HepG2 (cell line): ENCODE data around the gene E2F1. TPM values are rescaled to one million over a fixed set of nuclear protein-coding genes. Genes with fewer than 3 reads are reported as not detected.
A peak's percentile ranks its signal among the peaks of the same experiment; 100 is the strongest.

Experiments
- ATAC-seq: fragments of 200-7000 bp; cut with Tn5 transposase; 3 replicates; pipeline ENCODE4 v1.9.1; 2020; ENCODE audit warnings: mild to moderate bottlenecking, moderate library complexity
- BruUV-seq: library from RNA; stranded (reverse); fragments of 400-500 nt; replicated peaks from 2 replicates; lab custom pipeline; 2021; lab: Mats Ljungman, UMichigan
- CTCF ChIA-PET: fragments of 300-600 bp; formaldehyde crosslinking; extraction: SDS; loops from one replicate; lab custom pipeline; 2021; ENCODE audit warnings: low total read pairs, inconsistent platforms, low intra/inter-chr PET ratio; lab: Yijun Ruan, JAX
- POLR2A ChIA-PET: fragments of 350-600 bp; sonication (Branson Sonifier 250); formaldehyde crosslinking; loops from one replicate; lab custom pipeline; 2020; ENCODE audit warnings: antibody characterized with exemption, inconsistent platforms; lab: Yijun Ruan, JAX
- DNase-seq: peaks from one replicate; pipeline ENCODE4 v3.0.0-alpha.2; 2015; ENCODE audit warnings: low spot score
- FAIRE-seq: peaks from 3 replicates; lab custom pipeline; 2011; peaks lifted over from hg19 to GRCh38; lab: Jason Lieb, UNC
- H2AFZ ChIP-seq: one replicate; pipeline ENCODE4 v1.6.1; 2011; ENCODE audit warnings: low read length, inconsistent platforms
- H3K27ac ChIP-seq: fragments of 300-600 bp; 3 replicates; pipeline ENCODE4 v1.8.0; 2011; ENCODE audit warnings: mixed run types, mild to moderate bottlenecking, mixed read lengths, low read length, inconsistent platforms; ENCODE audit not compliant: insufficient read depth; ENCODE audit errors: extremely low read length
- H3K27me3 ChIP-seq, 2 experiments: fragments of 200-600 bp in 1 of 2; 2 replicates in 1 of 2; 3 replicates in 1 of 2; pipeline versions ENCODE4 v1.6.0 to v1.8.0; 2011; ENCODE audit warnings: low read length in 2 of 2, mild to moderate bottlenecking in 2 of 2, moderate library complexity in 2 of 2, inconsistent platforms in 1 of 2; ENCODE audit not compliant: insufficient read depth in 2 of 2, control insufficient read depth in 1 of 2
- H3K36me3 ChIP-seq, 2 experiments: fragments of 200-600 bp in 1 of 2; replicated peaks in 1 of 2; 2 replicates in 1 of 2; 3 replicates in 1 of 2; pipeline versions ENCODE4 v1.5.1 to v1.8.0; 2011; ENCODE audit warnings: low read length in 2 of 2, inconsistent platforms in 1 of 2; ENCODE audit not compliant: insufficient read depth in 2 of 2, control insufficient read depth in 1 of 2
- H3K4me1 ChIP-seq: 2 replicates; pipeline ENCODE4 v1.5.1; 2012; ENCODE audit warnings: low read length, inconsistent platforms; ENCODE audit not compliant: insufficient read depth
- H3K4me2 ChIP-seq: 2 replicates; pipeline ENCODE4 v1.6.0; 2011; ENCODE audit warnings: low read depth, low read length, inconsistent platforms
- H3K4me3 ChIP-seq, 3 experiments: fragments of 200-600 bp in 1 of 3; sonication (generic), shearing (Covaris generic) in 1 of 3; replicated peaks in 1 of 3; 2 replicates each; pipeline ENCODE4 v1.5.1; 2011 to 2016; ENCODE audit warnings: low read length in 3 of 3, inconsistent platforms in 2 of 3, low read depth in 2 of 3, mild to moderate bottlenecking in 2 of 3, control low read depth in 1 of 3, mixed read lengths in 1 of 3; ENCODE audit not compliant: insufficient read depth in 1 of 3
- H3K79me2 ChIP-seq: one replicate; pipeline ENCODE4 v1.6.1; 2011; ENCODE audit warnings: low read length, inconsistent platforms; ENCODE audit not compliant: insufficient read depth
- H3K9ac ChIP-seq: 2 replicates; pipeline ENCODE4 v1.6.0; 2011; ENCODE audit warnings: mild to moderate bottlenecking, low read depth, low read length, inconsistent platforms; ENCODE audit not compliant: insufficient read depth
- H3K9me3 ChIP-seq: 2 replicates; pipeline ENCODE4 v1.5.1; 2012; ENCODE audit warnings: mild to moderate bottlenecking, low read length
- H4K20me1 ChIP-seq: 2 replicates; pipeline ENCODE4 v1.6.0; 2011; ENCODE audit warnings: inconsistent platforms, mild to moderate bottlenecking, low read length, moderate library complexity; ENCODE audit not compliant: insufficient read depth
- AKAP8 ChIP-seq: sonication (generic); formaldehyde crosslinking; IDR thresholded peaks from 2 replicates; pipeline ENCODE4 v1.5.1; 2020; ENCODE audit warnings: mild to moderate bottlenecking, missing genetic modification reagents
- BORCS8-MEF2B ChIP-seq: sonication (generic); formaldehyde crosslinking; IDR thresholded peaks from 2 replicates; pipeline ENCODE4 v1.8.0; 2022; ENCODE audit warnings: mild to moderate bottlenecking, missing genetic modification reagents
- GZF1 ChIP-seq: sonication (generic); formaldehyde crosslinking; IDR thresholded peaks from 2 replicates; pipeline ENCODE4 v1.5.1; 2020; ENCODE audit warnings: mild to moderate bottlenecking, missing genetic modification reagents
- JUN ChIP-seq: sonication (generic); formaldehyde crosslinking; IDR thresholded peaks from 2 replicates; pipeline ENCODE4 v1.4.0; 2020; ENCODE audit warnings: mild to moderate bottlenecking, missing genetic modification reagents
- KDM1A ChIP-seq: IDR thresholded peaks from 2 replicates; pipeline ENCODE4 v1.6.1; 2016; ENCODE audit warnings: missing compliant biosample characterization
- MED1 ChIP-seq: sonication (generic); formaldehyde crosslinking; IDR thresholded peaks from 2 replicates; pipeline ENCODE4 v1.4.0; 2020; ENCODE audit warnings: missing genetic modification reagents
- POGZ ChIP-seq: sonication (generic); formaldehyde crosslinking; IDR thresholded peaks from 2 replicates; pipeline ENCODE4 v1.4.0; 2020; ENCODE audit warnings: mild to moderate bottlenecking, missing genetic modification reagents
- POLR2AphosphoS5 ChIP-seq: IDR thresholded peaks from 2 replicates; pipeline ENCODE4 v1.6.1; 2012; ENCODE audit warnings: low read depth, low read length
- POLR2G ChIP-seq: fragments of 200-400 bp; formaldehyde crosslinking; IDR thresholded peaks from 2 replicates; pipeline ENCODE4 v1.6.1; 2018; ENCODE audit warnings: mild to moderate bottlenecking, low read depth, low read length, moderate library complexity
- ZC3H13 ChIP-seq: sonication (generic); formaldehyde crosslinking; IDR thresholded peaks from 2 replicates; pipeline ENCODE4 v1.8.1; 2023; ENCODE audit warnings: mild to moderate bottlenecking, missing genetic modification reagents, moderate library complexity
- ZFP90 ChIP-seq: sonication (generic); formaldehyde crosslinking; IDR thresholded peaks from 2 replicates; pipeline ENCODE4 v1.8.0; 2022; ENCODE audit warnings: missing genetic modification reagents, mild to moderate bottlenecking, inconsistent platforms, borderline replicate concordance
- ZNF230 ChIP-seq: sonication (generic); formaldehyde crosslinking; IDR thresholded peaks from 2 replicates; pipeline ENCODE4 v1.4.0; 2020; ENCODE audit warnings: mild to moderate bottlenecking, missing genetic modification reagents
- ZNF24 ChIP-seq: fragments of 450-650 bp; IDR thresholded peaks from 2 replicates; pipeline ENCODE4 v1.6.1; 2017; ENCODE audit warnings: antibody characterized with exemption, mild to moderate bottlenecking
- ZNF547 ChIP-seq: sonication (generic); formaldehyde crosslinking; IDR thresholded peaks from 2 replicates; pipeline ENCODE4 v1.5.1; 2020; ENCODE audit warnings: mild to moderate bottlenecking, missing genetic modification reagents
- ZNF570 ChIP-seq: sonication (generic); formaldehyde crosslinking; IDR thresholded peaks from 2 replicates; pipeline ENCODE4 v1.4.0; 2020; ENCODE audit warnings: mild to moderate bottlenecking, missing genetic modification reagents, borderline replicate concordance
- ZNF746 ChIP-seq: sonication (generic); formaldehyde crosslinking; IDR thresholded peaks from 2 replicates; pipeline ENCODE4 v1.8.0; 2022; ENCODE audit warnings: mild to moderate bottlenecking, missing genetic modification reagents
- WGBS: methylation state at CpG from one replicate; pipeline ENCODE4 v1.1.6; 2017; ENCODE audit warnings: low lambda C conversion rate; 5-methylcytosine and 5-hydroxymethylcytosine counted together
- in situ Hi-C: cut with HindIII; loops from 2 replicates; pipeline ENCODE4 v1.10.0; 2017; ENCODE audit warnings: low pct_unique_long_range_greater_than_20kb; ENCODE audit not compliant: extremely low pct_ligation_motif_present
- intact Hi-C: fragments of 100-400 bp; cut with micrococcal nuclease; formaldehyde crosslinking; loops from one replicate; pipeline ENCODE4 v1.10.0; 2022; ENCODE audit not compliant: unreplicated experiment
- polyA plus RNA-seq, 8 experiments: library from polyadenylated mRNA; depleted of rRNA in 3 of 8; stranded (reverse) in 7 of 8; unstranded in 1 of 8; fragments of >200 nt; fragmentation: Illumina TruSeq in 4 of 8; extraction: Trizol in 4 of 8; gene quantifications; 2 replicates each; pipeline versions ENCODE4 v1.2.1 to v1.2.3, GENCODE V29; 2011 to 2016; ENCODE audit warnings: low read depth in 4 of 8, missing spikeins in 1 of 8, mixed read lengths in 1 of 8; ENCODE audit not compliant: insufficient read depth in 1 of 8
- total RNA-seq, 5 experiments: library from RNA; depleted of rRNA; stranded (reverse); fragments of >200 nt; fragmentation: Illumina TruSeq; extraction: Trizol; gene quantifications; 2 replicates each; pipeline ENCODE4 v1.2.3, GENCODE V29; 2016; ENCODE audit warnings: low read depth in 1 of 5
- TF ChIP-seq, protein P1 (sequence below): sonication (generic); formaldehyde crosslinking; IDR thresholded peaks from 2 replicates; pipeline ENCODE4 v1.4.0; 2020; ENCODE audit warnings: missing genetic modification reagents, low read depth, mild to moderate bottlenecking, borderline replicate concordance
- TF ChIP-seq, protein P2 (sequence below): IDR thresholded peaks from 2 replicates; pipeline ENCODE4 v1.6.1; 2016; ENCODE audit warnings: low read depth, control low read depth
- TF ChIP-seq, protein P3 (sequence below): sonication (generic); formaldehyde crosslinking; IDR thresholded peaks from 2 replicates; pipeline ENCODE4 v1.5.1; 2020; ENCODE audit warnings: missing genetic modification reagents, mild to moderate bottlenecking, borderline replicate concordance

The E2F1 gene
- total and polyA plus RNA-seq, 2 of the 13 experiments (the other 11 are each of a cell fraction or from before 2014, with no cell fraction given) = 25.5 to 39.4 TPM

DNA sequence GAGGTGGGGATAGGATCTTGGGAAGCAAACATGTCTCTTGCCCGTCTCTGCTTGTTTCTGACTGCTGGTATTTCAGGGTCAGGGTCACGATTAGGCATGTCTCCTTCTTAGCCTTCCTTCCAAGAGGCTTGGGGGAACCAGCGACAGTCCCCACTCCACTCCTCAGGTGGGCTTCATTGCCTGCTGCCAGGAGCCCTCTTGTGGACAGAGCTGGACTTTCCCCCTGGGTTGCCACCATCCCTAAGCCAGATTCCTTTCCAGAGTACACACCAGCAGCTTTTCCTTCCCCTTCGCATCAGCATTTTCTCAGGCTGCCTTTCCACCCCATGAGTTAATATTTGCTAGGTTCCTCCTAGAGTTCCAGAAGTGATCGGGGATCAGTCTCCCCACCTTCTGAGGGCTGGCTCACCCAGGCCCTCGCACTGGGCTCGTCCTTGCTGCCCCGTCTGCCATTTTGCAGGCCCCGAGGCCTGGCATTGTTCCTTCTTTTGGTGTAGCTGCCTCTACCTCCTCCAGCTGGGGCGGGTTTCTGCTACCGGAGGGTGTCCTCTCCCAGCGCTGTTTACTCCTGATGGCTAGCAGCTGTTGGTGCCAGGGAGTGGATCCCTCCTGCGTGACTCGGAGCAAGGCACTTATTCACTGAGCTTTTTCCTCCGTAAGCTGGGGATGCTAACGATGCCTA is 32.8 kb downstream of the E2F1 start (continued):
- TF ChIP-seq KDM1A (CRISPR knock-in tag) = no peak
- TF ChIP-seq, protein P1, sequence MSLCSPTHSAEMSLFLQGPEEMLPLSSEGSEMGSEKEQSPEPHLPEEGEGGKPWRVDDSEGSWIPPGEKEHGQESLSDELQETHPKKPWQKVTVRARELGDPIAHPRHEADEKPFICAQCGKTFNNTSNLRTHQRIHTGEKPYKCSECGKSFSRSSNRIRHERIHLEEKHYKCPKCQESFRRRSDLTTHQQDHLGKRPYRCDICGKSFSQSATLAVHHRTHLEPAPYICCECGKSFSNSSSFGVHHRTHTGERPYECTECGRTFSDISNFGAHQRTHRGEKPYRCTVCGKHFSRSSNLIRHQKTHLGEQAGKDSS (CRISPR knock-in tag) = no peak; the same call in 1 of the 2 replicates
- no peak for TF ChIP-seq POGZ
- TF ChIP-seq GZF1 (CRISPR knock-in tag) = no peak
- TF ChIP-seq ZNF230 (CRISPR knock-in tag) = 0 out of 2 replicates have a peak, but pooled peaks have one; percentile 29
- TF ChIP-seq ZFP90 (CRISPR knock-in tag) = peak; percentile 15; the same call in 1 of the 2 replicates
- TF ChIP-seq MED1 (CRISPR knock-in tag) = no peak; the same call in 1 of the 2 replicates
- TF ChIP-seq JUN = no peak
- TF ChIP-seq, all 625 proteins: peak for 195

DNA sequence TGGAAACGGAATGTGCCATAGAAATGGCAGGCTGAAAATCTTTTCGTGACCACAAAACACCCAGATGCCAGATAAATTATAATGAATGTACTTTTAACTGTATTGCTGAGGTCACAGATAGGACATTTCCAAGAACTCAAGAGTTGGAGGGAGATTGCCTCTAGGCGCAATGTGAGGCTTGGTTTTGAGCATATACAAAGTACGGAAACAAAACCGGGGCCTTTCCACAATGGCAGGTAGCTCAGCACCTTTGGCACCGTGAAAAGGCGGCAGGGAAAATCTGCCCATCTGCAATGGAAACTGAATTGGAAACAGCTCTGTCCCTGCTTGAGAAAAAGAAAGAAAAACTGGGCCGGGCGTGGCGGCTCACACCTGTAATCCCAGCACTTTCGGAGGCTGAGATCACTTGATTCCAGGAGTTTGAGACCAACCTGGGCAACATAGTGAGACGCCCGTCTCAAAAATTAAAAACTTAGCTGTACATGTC is 34.6 kb downstream of the E2F1 start:
- no peak overlapping the region for H3K27ac ChIP-seq
- H3K9ac ChIP-seq = no peak overlapping the region
- H3K27me3 ChIP-seq = no peaks in the 10 kb centered on the region
- DNase-seq (no peak), ATAC-seq (no peak), FAIRE-seq (no peak)
- H3K4me3 ChIP-seq = no peak overlapping the region
- BruUV-seq = no TSS peak
- POLR2A ChIA-PET = interaction anchor here (0.8 to 2.2 kb wide), 2 partner anchors 12 to 207 kb away, joined by 3 to 8 read pairs; partner anchors contain the start of gene SNTA1
- no peak overlapping the region for H3K4me2 ChIP-seq
- intact Hi-C loops (loop anchor here (2.0 to 5.0 kb wide), 2 partner anchors 134 to 195 kb away; no protein-coding TSS in a partner anchor), in situ Hi-C loops (loop anchor here (5.0 kb wide), 1 partner anchor 189 kb away; no protein-coding TSS in a partner anchor)
- peaks cover 0 to 3% of the 10 kb centered on the region in 2 experiments; a peak in 1 of 5 replicates for H3K36me3 ChIP-seq
- no peaks in the 10 kb centered on the region; the same call in 1 of the 2 replicates for H4K20me1 ChIP-seq
- no peaks in the 10 kb centered on the region for H3K9me3 ChIP-seq
- H3K4me1 ChIP-seq = peaks cover 37% of the 10 kb centered on the region
- 69% methylated on average over 13 of the region's 13 CpGs for WGBS
- no peak overlapping the region for H2AFZ ChIP-seq
- CTCF ChIA-PET = interaction anchor here (1.7 to 4.7 kb wide), 2 partner anchors 135 to 193 kb away, joined by 4 to 53 read pairs; no protein-coding TSS in a partner anchor
- no peaks in the 10 kb centered on the region for H3K79me2 ChIP-seq
- TF ChIP-seq ZNF570 (CRISPR knock-in tag) (no peak), ZNF547 (0 out of 2 replicates have a peak, but pooled peaks have one; percentile 56), POLR2G (peak; percentile 17; the same call in 1 of the 2 replicates), BORCS8-MEF2B (CRISPR knock-in tag) (0 out of 2 replicates have a peak, but pooled peaks have one; percentile 5), POLR2AphosphoS5 (peak; percentile 8; the same call in 1 of the 2 replicates), AKAP8 (CRISPR knock-in tag) (peak; percentile 6; the same call in 1 of the 2 replicates), ZC3H13 (peak; percentile 46; the same call in 1 of the 2 replicates), ZNF24 (no peak), ZNF746 (CRISPR knock-in tag) (0 out of 2 replicates have a peak, but pooled peaks have one; percentile 34)
- TF ChIP-seq, protein P2, sequence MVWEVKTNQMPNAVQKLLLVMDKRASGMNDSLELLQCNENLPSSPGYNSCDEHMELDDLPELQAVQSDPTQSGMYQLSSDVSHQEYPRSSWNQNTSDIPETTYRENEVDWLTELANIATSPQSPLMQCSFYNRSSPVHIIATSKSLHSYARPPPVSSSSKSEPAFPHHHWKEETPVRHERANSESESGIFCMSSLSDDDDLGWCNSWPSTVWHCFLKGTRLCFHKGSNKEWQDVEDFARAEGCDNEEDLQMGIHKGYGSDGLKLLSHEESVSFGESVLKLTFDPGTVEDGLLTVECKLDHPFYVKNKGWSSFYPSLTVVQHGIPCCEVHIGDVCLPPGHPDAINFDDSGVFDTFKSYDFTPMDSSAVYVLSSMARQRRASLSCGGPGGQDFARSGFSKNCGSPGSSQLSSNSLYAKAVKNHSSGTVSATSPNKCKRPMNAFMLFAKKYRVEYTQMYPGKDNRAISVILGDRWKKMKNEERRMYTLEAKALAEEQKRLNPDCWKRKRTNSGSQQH (CRISPR knock-in tag) = no peak
- TF ChIP-seq, protein P3, sequence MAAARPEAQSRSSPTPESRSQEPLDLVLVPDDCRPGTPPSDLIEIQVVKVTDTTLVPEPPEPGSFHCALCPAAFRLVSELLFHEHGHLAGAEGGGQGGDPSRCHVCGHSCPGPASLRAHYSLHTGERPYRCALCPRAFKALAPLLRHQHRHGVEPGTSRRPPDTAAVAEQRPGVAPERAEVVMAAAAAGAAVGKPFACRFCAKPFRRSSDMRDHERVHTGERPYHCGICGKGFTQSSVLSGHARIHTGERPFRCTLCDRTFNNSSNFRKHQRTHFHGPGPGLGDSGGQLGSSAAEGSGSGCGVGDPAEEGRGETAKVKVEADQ (CRISPR knock-in tag) = 0 out of 2 replicates have a peak, but pooled peaks have one; percentile 30
